Neural progenitor cell (in vitro differentiated cells): ENCODE results near the gene PLA2G2E. TPM values are rescaled to one million over a fixed set of nuclear protein-coding genes. Genes with fewer than 3 reads are reported as not detected.
A peak's percentile ranks its signal among the peaks of the same experiment; 100 is the strongest.

Experiments used
- DNase-seq: peaks from one replicate; pipeline ENCODE4 v3.0.0-alpha.2; 2016; ENCODE audit warnings: low spot score
- H2AFZ ChIP-seq: fragments of 200-600 bp; sonication (generic); replicated peaks from 2 replicates; pipeline ENCODE4 v1.6.1; 2016; ENCODE audit warnings: antibody characterized with exemption
- H3F3A ChIP-seq: fragments of 200-600 bp; sonication (generic); 2 replicates; pipeline ENCODE4 v1.6.1; 2016; ENCODE audit warnings: antibody characterized with exemption, low read depth
- H3K27ac ChIP-seq: fragments of 200-600 bp; sonication (generic); 2 replicates; pipeline ENCODE4 v1.5.1; 2016; ENCODE audit warnings: mild to moderate bottlenecking
- H3K27me3 ChIP-seq: fragments of 200-600 bp; sonication (generic); 2 replicates; pipeline ENCODE4 v1.6.1; 2016; ENCODE audit warnings: mild to moderate bottlenecking, moderate library complexity
- H3K36me3 ChIP-seq: fragments of 200-600 bp; sonication (generic); 2 replicates; pipeline ENCODE4 v1.5.1; 2016
- H3K4me1 ChIP-seq: fragments of 200-600 bp; sonication (generic); 2 replicates; pipeline ENCODE4 v1.6.1; 2016; ENCODE audit warnings: mixed run types
- H3K4me2 ChIP-seq: fragments of 200-600 bp; sonication (generic); 2 replicates; pipeline ENCODE4 v1.6.1; 2016
- H3K4me3 ChIP-seq: fragments of 200-600 bp; sonication (generic); 2 replicates; pipeline ENCODE4 v1.5.1; 2016
- H3K79me2 ChIP-seq: fragments of 200-600 bp; sonication (generic); 2 replicates; pipeline ENCODE4 v1.6.1; 2016; ENCODE audit warnings: low read depth
- H3K9ac ChIP-seq: fragments of 200-600 bp; sonication (generic); 2 replicates; pipeline ENCODE4 v1.6.1; 2016
- H3K9me3 ChIP-seq: fragments of 200-600 bp; sonication (generic); 2 replicates; pipeline ENCODE4 v1.5.1; 2016; ENCODE audit warnings: low read depth
- H4K20me1 ChIP-seq: fragments of 200-600 bp; sonication (generic); 2 replicates; pipeline ENCODE4 v1.6.1; 2016; ENCODE audit warnings: low read depth
- H3K27ac Mint-ChIP-seq: 3 replicates; pipeline ENCODE4 v1.8.0; 2021; ENCODE audit warnings: mixed read lengths
- H3K27me3 Mint-ChIP-seq: 2 replicates; pipeline ENCODE4 v1.8.0; 2022; ENCODE audit warnings: low read depth, mild to moderate bottlenecking, inconsistent platforms, moderate library complexity, mixed read lengths; ENCODE audit not compliant: insufficient read depth
- H3K36me3 Mint-ChIP-seq: 3 replicates; pipeline ENCODE4 v1.8.0; 2021; ENCODE audit warnings: mixed read lengths
- H3K4me1 Mint-ChIP-seq: 3 replicates; pipeline ENCODE4 v1.8.0; 2021; ENCODE audit warnings: mixed read lengths
- H3K4me3 Mint-ChIP-seq: 3 replicates; pipeline ENCODE4 v1.8.0; 2021; ENCODE audit warnings: mild to moderate bottlenecking, moderate library complexity, mixed read lengths
- H3K9me3 Mint-ChIP-seq: 3 replicates; pipeline ENCODE4 v1.8.0; 2020; ENCODE audit warnings: mixed read lengths
- EZH2 ChIP-seq: fragments of 200-600 bp; sonication (generic); IDR thresholded peaks from 2 replicates; pipeline ENCODE4 v1.6.1; 2017; ENCODE audit warnings: antibody characterized with exemption, mild to moderate bottlenecking, moderate library complexity
- EZH2phosphoT487 ChIP-seq: fragments of 200-600 bp; sonication (generic); IDR thresholded peaks from 2 replicates; pipeline ENCODE4 v1.6.1; 2017; ENCODE audit warnings: antibody characterized with exemption
- total RNA-seq: library from RNA; depleted of rRNA; stranded (reverse); fragments of >200 nt; gene quantifications from 2 replicates; pipeline ENCODE4 v1.2.3, GENCODE V29; 2015; ENCODE audit warnings: low replicate concordance
- TF ChIP-seq, protein P1 (sequence below): fragments of 200-600 bp; sonication (generic); IDR thresholded peaks from 2 replicates; pipeline ENCODE4 v1.5.1; 2017; ENCODE audit warnings: antibody characterized with exemption, mild to moderate bottlenecking

The PLA2G2E gene
- total RNA-seq: not detected in 2 replicates

- H2AFZ ChIP-seq: no peak within 1 kb of the TSS
- Mint-ChIP-seq H3K27me3 (peaks cover 5% of the 10 kb centered on the region), H3K4me3 (no peak within 1 kb of the TSS), H3K27ac (no peak within 1 kb of the TSS), H3K36me3 (no peaks in the 10 kb centered on the region), H3K9me3 (no peaks in the 10 kb centered on the region), H3K4me1 (no peaks in the 10 kb centered on the region)
- no peaks in the 10 kb centered on the region for H3K27me3 ChIP-seq
- no peak within 1 kb of the TSS for H3K4me3 ChIP-seq
- H3K9me3 ChIP-seq: no peaks in the 10 kb centered on the region
- H3K36me3 ChIP-seq: no peaks in the 10 kb centered on the region
- peak; percentile 14 for DNase-seq
- TF ChIP-seq, protein P1, sequence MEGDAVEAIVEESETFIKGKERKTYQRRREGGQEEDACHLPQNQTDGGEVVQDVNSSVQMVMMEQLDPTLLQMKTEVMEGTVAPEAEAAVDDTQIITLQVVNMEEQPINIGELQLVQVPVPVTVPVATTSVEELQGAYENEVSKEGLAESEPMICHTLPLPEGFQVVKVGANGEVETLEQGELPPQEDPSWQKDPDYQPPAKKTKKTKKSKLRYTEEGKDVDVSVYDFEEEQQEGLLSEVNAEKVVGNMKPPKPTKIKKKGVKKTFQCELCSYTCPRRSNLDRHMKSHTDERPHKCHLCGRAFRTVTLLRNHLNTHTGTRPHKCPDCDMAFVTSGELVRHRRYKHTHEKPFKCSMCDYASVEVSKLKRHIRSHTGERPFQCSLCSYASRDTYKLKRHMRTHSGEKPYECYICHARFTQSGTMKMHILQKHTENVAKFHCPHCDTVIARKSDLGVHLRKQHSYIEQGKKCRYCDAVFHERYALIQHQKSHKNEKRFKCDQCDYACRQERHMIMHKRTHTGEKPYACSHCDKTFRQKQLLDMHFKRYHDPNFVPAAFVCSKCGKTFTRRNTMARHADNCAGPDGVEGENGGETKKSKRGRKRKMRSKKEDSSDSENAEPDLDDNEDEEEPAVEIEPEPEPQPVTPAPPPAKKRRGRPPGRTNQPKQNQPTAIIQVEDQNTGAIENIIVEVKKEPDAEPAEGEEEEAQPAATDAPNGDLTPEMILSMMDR: peak; percentile 9
- TF ChIP-seq EZH2: no peak
- TF ChIP-seq EZH2phosphoT487: no peak
- peaks cover 10% of the 10 kb centered on the region for H3K4me1 ChIP-seq
- no peaks in the 10 kb centered on the region for H4K20me1 ChIP-seq
- no peak within 1 kb of the TSS for H3K27ac ChIP-seq
- no peaks in the 10 kb centered on the region for H3K79me2 ChIP-seq
- peak within 1 kb of the TSS; percentile 11 for H3K4me2 ChIP-seq
- no peaks in the 10 kb centered on the region for H3F3A ChIP-seq
- H3K9ac ChIP-seq: no peak within 1 kb of the TSS
Measured at GRCh38 chr1:19923137-19923952, at the start of gene PLA2G2E. TSS of gene PLA2G2E (minus strand) at chr1:19923617. CDS start at chr1:19923559, 58 bp downstream.

DNA sequence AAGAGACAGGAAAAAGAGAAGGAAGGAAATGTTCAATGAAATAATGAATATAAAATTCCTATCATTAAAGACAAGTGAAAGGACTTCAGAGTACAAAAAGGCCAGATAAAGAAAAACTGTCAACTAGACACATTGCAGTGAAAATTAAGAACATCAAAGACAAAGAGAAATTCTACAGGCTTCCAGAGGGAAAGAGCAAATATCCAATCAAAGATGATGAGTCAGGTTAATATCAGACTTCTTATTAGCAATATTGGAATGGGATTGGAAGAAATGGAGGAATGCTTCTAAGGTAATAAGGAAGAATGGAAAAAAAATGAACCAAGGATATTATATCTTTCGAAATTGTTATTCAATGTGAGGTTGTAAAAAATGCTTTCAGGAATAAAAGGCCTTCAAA lies 48.2 kb upstream of the PLA2G2E start:
- no peaks in the 10 kb centered on the region for H3K9me3 ChIP-seq
- no peak for DNase-seq
- H3K27me3 Mint-ChIP-seq: peaks cover 2% of the 10 kb centered on the region
- TF ChIP-seq, protein P1: no peak
- TF ChIP-seq EZH2phosphoT487 (no peak), EZH2 (no peak)
- H3K27ac ChIP-seq: no peak overlapping the region
- H3K4me1 Mint-ChIP-seq: no peaks in the 10 kb centered on the region
- no peaks in the 10 kb centered on the region for H4K20me1 ChIP-seq
- no peak overlapping the region for H3K4me2 ChIP-seq
- no peak overlapping the region for H3K4me3 ChIP-seq
- no peaks in the 10 kb centered on the region for H3F3A ChIP-seq
- H3K79me2 ChIP-seq: no peaks in the 10 kb centered on the region
- H3K9me3 Mint-ChIP-seq: no peaks in the 10 kb centered on the region
- H3K9ac ChIP-seq: no peak overlapping the region
- H3K36me3 Mint-ChIP-seq: no peaks in the 10 kb centered on the region
- H2AFZ ChIP-seq: no peak overlapping the region
- H3K27me3 ChIP-seq: no peaks in the 10 kb centered on the region
- no peak overlapping the region for H3K27ac Mint-ChIP-seq
- no peaks in the 10 kb centered on the region for H3K4me1 ChIP-seq
- no peak overlapping the region for H3K4me3 Mint-ChIP-seq
- H3K36me3 ChIP-seq: no peaks in the 10 kb centered on the region

DNA sequence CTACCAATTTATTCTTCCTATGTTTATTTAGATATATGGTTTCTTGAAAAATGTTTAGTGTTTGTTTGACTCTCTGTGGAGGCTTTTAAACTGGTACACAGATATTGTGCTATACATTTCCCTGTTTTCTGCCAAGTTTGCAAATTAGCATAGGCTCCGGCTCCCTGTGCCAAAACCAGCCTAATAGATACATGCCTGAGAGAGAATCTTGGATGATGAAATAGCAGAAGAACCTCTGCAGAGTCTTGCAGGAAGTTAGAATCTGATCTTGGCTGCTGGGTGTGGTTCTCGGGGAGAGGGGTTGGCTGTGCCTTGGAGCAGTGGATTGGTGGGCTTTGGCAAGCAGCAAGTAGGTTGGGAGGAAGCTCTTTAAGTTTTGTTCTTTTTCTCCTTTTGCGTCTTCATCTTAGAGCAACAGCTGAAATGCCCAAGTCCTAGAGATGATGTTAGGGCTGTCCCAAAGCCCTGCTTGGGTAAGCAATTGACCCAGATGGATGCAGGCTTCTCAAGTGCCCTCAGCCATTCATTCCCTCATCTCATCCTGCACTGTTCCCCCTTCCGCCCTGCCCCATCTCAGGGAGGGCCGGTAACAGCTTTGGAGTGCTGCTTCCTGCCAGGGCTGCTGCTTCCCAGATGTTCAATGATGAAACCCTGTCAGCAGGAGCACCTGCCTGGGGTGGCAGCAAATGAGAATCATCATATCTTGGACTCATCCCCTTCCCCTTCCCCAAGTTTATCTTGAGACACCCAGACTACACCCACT lies 46.7 kb upstream of the PLA2G2E start:
- H3K4me2 ChIP-seq: no peak overlapping the region
- no peak overlapping the region for H2AFZ ChIP-seq
- H3K36me3 ChIP-seq: no peaks in the 10 kb centered on the region
- no peak for TF ChIP-seq EZH2
- no peak for TF ChIP-seq EZH2phosphoT487
- TF ChIP-seq, protein P1: no peak
- H3K27me3 Mint-ChIP-seq: peaks cover 7% of the 10 kb centered on the region
- H3K27ac Mint-ChIP-seq: no peak overlapping the region
- H3K4me3 ChIP-seq: no peak overlapping the region
- no peaks in the 10 kb centered on the region for H3K36me3 Mint-ChIP-seq
- no peaks in the 10 kb centered on the region for H3K79me2 ChIP-seq
- no peaks in the 10 kb centered on the region for H3K4me1 ChIP-seq
- H3K27me3 ChIP-seq: no peaks in the 10 kb centered on the region
- H3K9me3 ChIP-seq: no peaks in the 10 kb centered on the region
- no peak for DNase-seq
- H3K9ac ChIP-seq: no peak overlapping the region
- no peak overlapping the region for H3K4me3 Mint-ChIP-seq
- H3K9me3 Mint-ChIP-seq: no peaks in the 10 kb centered on the region
- H3K4me1 Mint-ChIP-seq: no peaks in the 10 kb centered on the region
- H3F3A ChIP-seq: no peaks in the 10 kb centered on the region
- no peaks in the 10 kb centered on the region for H4K20me1 ChIP-seq
- no peak overlapping the region for H3K27ac ChIP-seq
